ENCODE measurements around the gene KRTAP5-1.

The KRTAP5-1 gene

GRCh38 chr11:1546536-1547466, 38.3 kb downstream of the KRTAP5-1 start:
- in situ Hi-C loops (cut with HindIII; ENCODE audit: low sequenced_read_pairs), result no loop called here

DNA sequence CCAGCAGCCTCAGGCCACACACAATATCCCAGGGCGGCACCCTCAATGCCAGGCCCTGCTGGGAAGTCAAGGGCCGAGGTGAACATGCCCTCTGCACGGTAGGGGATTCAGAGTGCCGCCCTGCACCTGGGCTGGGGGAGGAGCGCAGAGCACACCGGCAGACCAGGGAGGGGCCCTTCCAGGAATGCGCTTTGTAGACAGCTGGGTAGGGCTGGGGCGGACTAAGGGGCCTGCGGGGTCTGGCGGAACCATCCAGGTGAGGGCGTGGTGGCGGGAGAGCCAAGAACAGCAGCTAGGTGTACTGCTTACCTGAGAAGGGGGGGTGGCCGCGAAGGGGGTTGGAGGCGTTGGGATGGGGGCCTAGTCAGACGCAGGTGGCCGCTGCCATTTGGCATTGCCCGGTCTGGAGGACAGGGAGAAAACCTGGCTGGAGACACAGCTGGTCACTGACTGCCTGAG, 39.0 kb downstream of the KRTAP5-1 start:
- in situ Hi-C loops (cut with HindIII; ENCODE audit: low sequenced_read_pairs), result no loop called here

GRCh38 chr11:1545432-1545831, 39.7 kb downstream of the KRTAP5-1 start:
- in situ Hi-C loops (cut with HindIII; ENCODE audit: low sequenced_read_pairs), result no loop called here

GRCh38 chr11:1544536-1544935, 40.5 kb downstream of the KRTAP5-1 start:
- in situ Hi-C loops (cut with HindIII; ENCODE audit: low sequenced_read_pairs), result no loop called here

GRCh38 chr11:1543606-1544263, 41.3 kb downstream of the KRTAP5-1 start:
- in situ Hi-C loops (cut with HindIII; ENCODE audit: low sequenced_read_pairs), result no loop called here

GRCh38 chr11:1542267-1542666, 42.8 kb downstream of the KRTAP5-1 start:
- in situ Hi-C loops (cut with HindIII; ENCODE audit: low sequenced_read_pairs), result no loop called here

- in situ Hi-C loops (cut with HindIII; ENCODE audit: low sequenced_read_pairs), result no loop called here
These were observed 43.4 kb downstream of the KRTAP5-1 start for GRCh38 chr11:1541474-1542204.

- in situ Hi-C loops (cut with HindIII; ENCODE audit: low sequenced_read_pairs), result no loop called here
These were observed 45.0 kb downstream of the KRTAP5-1 start for GRCh38 chr11:1540074-1540473.

DNA sequence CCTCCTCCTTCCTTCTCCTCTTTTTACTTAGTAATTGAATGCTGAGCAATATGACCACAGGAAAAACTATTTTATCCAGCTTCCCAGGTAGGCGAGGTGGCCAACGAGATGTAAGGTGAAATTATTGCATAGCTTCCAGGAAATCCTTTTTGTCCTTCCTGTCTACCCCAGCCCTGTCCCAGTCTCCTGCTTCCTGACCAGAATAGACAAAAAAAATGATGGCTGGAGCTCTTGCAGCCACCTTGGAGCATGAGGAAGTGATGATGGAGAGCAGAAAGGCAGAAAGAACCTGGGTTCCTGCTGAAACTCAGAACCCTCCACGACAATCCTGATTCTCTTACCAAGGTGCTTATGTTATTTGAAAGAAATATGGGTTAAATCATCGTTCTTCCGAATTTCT, 46.9 kb downstream of the KRTAP5-1 start:
- in situ Hi-C loops (cut with HindIII; ENCODE audit: low sequenced_read_pairs), result loop anchor here (5.0 to 10.0 kb wide), 3 partner anchors 84 to 483 kb away; partner anchors contain the start of gene KRTAP5-4

DNA sequence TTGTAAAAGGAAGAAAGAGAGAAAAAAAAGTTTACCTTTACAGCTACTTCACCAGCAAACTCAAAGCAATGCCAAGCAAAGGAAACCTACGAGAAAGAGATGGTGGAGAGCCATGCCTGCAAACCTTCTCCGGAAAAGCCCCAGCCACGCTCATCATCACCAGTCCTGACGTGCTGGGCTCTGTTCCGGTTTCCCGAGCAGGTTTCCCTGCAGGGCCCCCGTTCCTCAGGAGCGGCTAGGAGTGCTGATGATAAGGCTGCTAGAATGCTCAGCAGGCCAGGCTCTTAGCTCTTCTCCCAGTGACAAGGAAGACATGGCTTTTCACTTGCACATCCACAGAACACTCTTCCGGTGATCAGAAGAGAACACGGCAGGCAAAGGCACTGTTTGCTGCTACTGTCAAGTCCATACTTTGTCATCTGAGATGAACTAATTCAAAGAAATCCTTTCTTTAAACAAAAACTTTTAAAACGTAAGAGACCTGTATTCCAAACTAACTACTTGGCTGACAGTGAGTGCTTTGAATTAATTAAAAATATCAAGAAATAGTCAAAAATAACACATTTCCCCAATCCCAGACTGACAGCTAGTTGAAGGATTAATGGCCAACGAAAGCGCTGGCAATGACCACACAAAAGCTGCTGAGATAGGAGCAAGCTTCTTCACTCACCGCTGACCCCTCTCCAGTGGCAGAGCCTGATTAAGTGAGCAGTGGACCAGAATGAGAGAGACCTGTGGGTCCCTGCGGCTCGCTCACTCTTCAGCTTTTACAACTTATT, 48.8 kb downstream of the KRTAP5-1 start:
- in situ Hi-C loops (cut with HindIII; ENCODE audit: low sequenced_read_pairs), result loop anchor here (5.0 to 10.0 kb wide), 3 partner anchors 86 to 481 kb away; partner anchors contain the start of gene KRTAP5-4

DNA sequence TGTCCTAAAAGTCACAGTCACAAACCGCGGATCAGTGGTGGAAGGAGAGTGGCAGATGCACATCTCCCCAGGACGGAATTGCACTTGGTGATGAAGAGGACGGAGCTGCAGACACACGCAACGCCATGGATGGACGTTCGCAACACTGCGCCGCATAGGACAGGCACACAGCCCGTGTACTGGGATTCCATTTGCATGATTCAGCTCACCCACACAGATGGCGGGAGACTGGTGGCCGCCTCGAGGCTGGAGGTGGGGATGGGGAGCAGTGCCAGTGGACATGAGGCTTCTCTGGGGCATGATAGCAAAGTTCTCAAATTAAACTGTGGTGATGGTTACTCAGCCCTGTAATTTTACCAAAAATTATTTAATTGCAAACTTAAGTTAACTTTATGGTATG, 50.4 kb downstream of the KRTAP5-1 start:
- in situ Hi-C loops (cut with HindIII; ENCODE audit: low sequenced_read_pairs), result loop anchor here (5.0 to 10.0 kb wide), 3 partner anchors 88 to 480 kb away; partner anchors contain the start of gene KRTAP5-4

Measured in DLD1 (cell line).